ENCODE data around the gene ACTN2.

ACTN2 gene

GRCh38 chr1:236795035-236795756, 108.9 kb downstream of the ACTN2 start, which contains the start of gene MTR (continued):
- TF ChIP-seq PATZ1 (tag by site-specific recombination; IDR thresholded peaks at IDR 0.05), result peak; percentile 34; the same call in 1 of the 2 replicates
- TF ChIP-seq ZNF600 (tag by site-specific recombination; IDR thresholded peaks at IDR 0.05), result peak; percentile 74; the same call in 1 of the 2 replicates
- peak; percentile 18; the same call in 1 of the 2 replicates for TF ChIP-seq ZBTB21 (tag by site-specific recombination; IDR thresholded peaks at IDR 0.05)
- no peak for TF ChIP-seq ZNF292 (tag by site-specific recombination; IDR thresholded peaks at IDR 0.05; ENCODE audit: borderline replicate concordance, low read depth)
- TF ChIP-seq ZNF398 (tag by site-specific recombination; IDR thresholded peaks at IDR 0.05), result peak; percentile 21; the same call in 1 of the 2 replicates
- TF ChIP-seq HOXD13 (CRISPR knock-in tag; IDR thresholded peaks at IDR 0.05; ENCODE audit: borderline replicate concordance), result peak; percentile 75; the same call in 1 of the 2 replicates
- TF ChIP-seq ZNF148 (tag by site-specific recombination; IDR thresholded peaks at IDR 0.05; ENCODE audit: borderline replicate concordance), result no peak
- TF ChIP-seq ZSCAN30 (tag by site-specific recombination; IDR thresholded peaks at IDR 0.05), result peak; percentile 69
- TF ChIP-seq SP7 (tag by site-specific recombination; IDR thresholded peaks at IDR 0.05), result peak; percentile 80
- peak; percentile 55; the same call in 1 of the 2 replicates for TF ChIP-seq TRIM28 (IDR thresholded peaks at IDR 0.05; ENCODE audit: borderline replicate concordance, low read length)
- peak; percentile 62 for TF ChIP-seq ZSCAN16 (tag by site-specific recombination; IDR thresholded peaks at IDR 0.05)
- TF ChIP-seq KLF17 (tag by site-specific recombination; IDR thresholded peaks at IDR 0.05), result 0 out of 2 replicates have a peak, but pooled peaks have one; percentile 68
- peak; percentile 95 for TF ChIP-seq IKZF3 (tag by site-specific recombination; IDR thresholded peaks at IDR 0.05)
- no peak for TF ChIP-seq ZNF202 (tag by site-specific recombination; IDR thresholded peaks at IDR 0.05; ENCODE audit: borderline replicate concordance)
- no peak for TF ChIP-seq ZNF362 (tag by site-specific recombination; IDR thresholded peaks at IDR 0.05)
- no peak for TF ChIP-seq ZNF837 (tag by site-specific recombination; IDR thresholded peaks at IDR 0.05)
- TF ChIP-seq ELK4 (IDR thresholded peaks at IDR 0.05; ENCODE audit: borderline replicate concordance, low read depth, low read length), result no peak; the same call in 1 of the 2 replicates
- peak; percentile 71; the same call in 1 of the 2 replicates for TF ChIP-seq ZBTB48 (tag by site-specific recombination; IDR thresholded peaks at IDR 0.05)
- peak; percentile 99; the same call in 1 of the 2 replicates for TF ChIP-seq ZBTB11 (tag by site-specific recombination; conservative IDR thresholded peaks at IDR 0.05; ENCODE audit: low read depth)
- no peak for TF ChIP-seq ZNF580 (tag by site-specific recombination; IDR thresholded peaks at IDR 0.05)
